ENCODE data around the gene CRCP.

Gene CRCP

DNA sequence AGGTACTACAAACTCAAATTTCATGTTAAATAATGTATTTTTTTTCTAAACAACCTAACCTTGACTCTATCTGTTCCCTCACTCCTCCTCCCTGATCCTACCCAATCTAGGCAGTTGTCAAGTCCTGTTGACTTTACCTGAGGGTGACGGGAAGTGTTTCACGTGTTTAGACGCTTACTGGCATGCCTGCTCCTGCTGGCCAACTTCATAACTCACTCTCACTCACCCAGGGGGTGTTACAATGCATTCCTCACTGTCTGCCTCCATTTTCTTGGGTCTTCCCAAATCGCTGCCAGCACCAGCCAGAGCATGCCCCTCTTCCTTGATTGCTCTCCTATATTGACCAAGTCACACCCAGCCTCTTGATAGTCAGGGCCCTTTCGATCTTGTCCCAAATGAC is 28.3 kb downstream of the CRCP start:
- Histone ChIP-seq H3K27ac (replicated peaks) (no peak overlapping the region), H3K27me3 (ENCODE audit: insufficient read depth, poor library complexity, severe bottlenecking) (no peaks in the 10 kb centered on the region), H3K4me3 (replicated peaks; ENCODE audit: insufficient read depth, low read length) (no peak overlapping the region)
- DNase-seq (ENCODE audit: low read depth in 1 of 2, low spot score in 1 of 2): no peak
- TF ChIP-seq, protein P1, sequence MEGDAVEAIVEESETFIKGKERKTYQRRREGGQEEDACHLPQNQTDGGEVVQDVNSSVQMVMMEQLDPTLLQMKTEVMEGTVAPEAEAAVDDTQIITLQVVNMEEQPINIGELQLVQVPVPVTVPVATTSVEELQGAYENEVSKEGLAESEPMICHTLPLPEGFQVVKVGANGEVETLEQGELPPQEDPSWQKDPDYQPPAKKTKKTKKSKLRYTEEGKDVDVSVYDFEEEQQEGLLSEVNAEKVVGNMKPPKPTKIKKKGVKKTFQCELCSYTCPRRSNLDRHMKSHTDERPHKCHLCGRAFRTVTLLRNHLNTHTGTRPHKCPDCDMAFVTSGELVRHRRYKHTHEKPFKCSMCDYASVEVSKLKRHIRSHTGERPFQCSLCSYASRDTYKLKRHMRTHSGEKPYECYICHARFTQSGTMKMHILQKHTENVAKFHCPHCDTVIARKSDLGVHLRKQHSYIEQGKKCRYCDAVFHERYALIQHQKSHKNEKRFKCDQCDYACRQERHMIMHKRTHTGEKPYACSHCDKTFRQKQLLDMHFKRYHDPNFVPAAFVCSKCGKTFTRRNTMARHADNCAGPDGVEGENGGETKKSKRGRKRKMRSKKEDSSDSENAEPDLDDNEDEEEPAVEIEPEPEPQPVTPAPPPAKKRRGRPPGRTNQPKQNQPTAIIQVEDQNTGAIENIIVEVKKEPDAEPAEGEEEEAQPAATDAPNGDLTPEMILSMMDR (IDR thresholded peaks at IDR 0.05; ENCODE audit: insufficient read depth, low read length): no peak
- TF ChIP-seq POLR2AphosphoS5 (IDR thresholded peaks at IDR 0.05; ENCODE audit: low read depth) (no peak), SPI1 (IDR thresholded peaks at IDR 0.05; ENCODE audit: borderline replicate concordance, low read depth) (no peak), GABPA (IDR thresholded peaks at IDR 0.05; ENCODE audit: low read depth) (no peak)
- TF ChIP-seq, protein P2, sequence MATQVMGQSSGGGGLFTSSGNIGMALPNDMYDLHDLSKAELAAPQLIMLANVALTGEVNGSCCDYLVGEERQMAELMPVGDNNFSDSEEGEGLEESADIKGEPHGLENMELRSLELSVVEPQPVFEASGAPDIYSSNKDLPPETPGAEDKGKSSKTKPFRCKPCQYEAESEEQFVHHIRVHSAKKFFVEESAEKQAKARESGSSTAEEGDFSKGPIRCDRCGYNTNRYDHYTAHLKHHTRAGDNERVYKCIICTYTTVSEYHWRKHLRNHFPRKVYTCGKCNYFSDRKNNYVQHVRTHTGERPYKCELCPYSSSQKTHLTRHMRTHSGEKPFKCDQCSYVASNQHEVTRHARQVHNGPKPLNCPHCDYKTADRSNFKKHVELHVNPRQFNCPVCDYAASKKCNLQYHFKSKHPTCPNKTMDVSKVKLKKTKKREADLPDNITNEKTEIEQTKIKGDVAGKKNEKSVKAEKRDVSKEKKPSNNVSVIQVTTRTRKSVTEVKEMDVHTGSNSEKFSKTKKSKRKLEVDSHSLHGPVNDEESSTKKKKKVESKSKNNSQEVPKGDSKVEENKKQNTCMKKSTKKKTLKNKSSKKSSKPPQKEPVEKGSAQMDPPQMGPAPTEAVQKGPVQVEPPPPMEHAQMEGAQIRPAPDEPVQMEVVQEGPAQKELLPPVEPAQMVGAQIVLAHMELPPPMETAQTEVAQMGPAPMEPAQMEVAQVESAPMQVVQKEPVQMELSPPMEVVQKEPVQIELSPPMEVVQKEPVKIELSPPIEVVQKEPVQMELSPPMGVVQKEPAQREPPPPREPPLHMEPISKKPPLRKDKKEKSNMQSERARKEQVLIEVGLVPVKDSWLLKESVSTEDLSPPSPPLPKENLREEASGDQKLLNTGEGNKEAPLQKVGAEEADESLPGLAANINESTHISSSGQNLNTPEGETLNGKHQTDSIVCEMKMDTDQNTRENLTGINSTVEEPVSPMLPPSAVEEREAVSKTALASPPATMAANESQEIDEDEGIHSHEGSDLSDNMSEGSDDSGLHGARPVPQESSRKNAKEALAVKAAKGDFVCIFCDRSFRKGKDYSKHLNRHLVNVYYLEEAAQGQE (IDR thresholded peaks at IDR 0.05; ENCODE audit: insufficient replicate concordance, low read depth): no peak

DNA sequence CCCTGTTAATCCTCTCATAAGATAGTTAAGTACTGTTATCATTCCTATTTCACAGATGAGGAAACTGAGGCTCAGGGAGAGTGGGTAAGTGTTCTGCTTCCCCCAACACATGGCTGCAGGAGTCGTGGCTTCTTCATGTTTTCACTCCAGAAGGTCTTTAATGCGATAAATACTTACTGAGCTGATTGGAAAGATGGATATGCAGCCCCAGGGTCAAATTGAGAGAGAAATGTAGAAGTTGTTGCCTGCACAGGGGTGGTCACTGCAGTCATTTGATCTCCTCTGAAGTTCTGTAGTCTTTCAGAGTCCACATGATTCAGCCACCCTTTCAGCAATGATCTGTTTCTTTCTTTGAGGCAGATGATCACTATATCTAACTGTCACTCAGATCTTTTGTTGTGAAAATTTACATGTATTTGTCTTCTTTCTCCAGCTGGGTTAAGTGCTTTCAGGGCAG is 29.3 kb downstream of the CRCP start:
- DNase-seq (ENCODE audit: low read depth in 1 of 2, low spot score in 1 of 2): no peak
- TF ChIP-seq POLR2AphosphoS5 (IDR thresholded peaks at IDR 0.05; ENCODE audit: low read depth): no peak
- TF ChIP-seq, protein P1 (IDR thresholded peaks at IDR 0.05; ENCODE audit: insufficient read depth, low read length): no peak
- TF ChIP-seq SPI1 (IDR thresholded peaks at IDR 0.05; ENCODE audit: borderline replicate concordance, low read depth): no peak
- no peak for TF ChIP-seq GABPA (IDR thresholded peaks at IDR 0.05; ENCODE audit: low read depth)
- TF ChIP-seq, protein P2 (IDR thresholded peaks at IDR 0.05; ENCODE audit: insufficient replicate concordance, low read depth): no peak
- Histone ChIP-seq H3K4me3 (replicated peaks; ENCODE audit: insufficient read depth, low read length) (no peak overlapping the region), H3K27me3 (ENCODE audit: insufficient read depth, poor library complexity, severe bottlenecking) (no peaks in the 10 kb centered on the region), H3K27ac (replicated peaks) (no peak overlapping the region)

DNA sequence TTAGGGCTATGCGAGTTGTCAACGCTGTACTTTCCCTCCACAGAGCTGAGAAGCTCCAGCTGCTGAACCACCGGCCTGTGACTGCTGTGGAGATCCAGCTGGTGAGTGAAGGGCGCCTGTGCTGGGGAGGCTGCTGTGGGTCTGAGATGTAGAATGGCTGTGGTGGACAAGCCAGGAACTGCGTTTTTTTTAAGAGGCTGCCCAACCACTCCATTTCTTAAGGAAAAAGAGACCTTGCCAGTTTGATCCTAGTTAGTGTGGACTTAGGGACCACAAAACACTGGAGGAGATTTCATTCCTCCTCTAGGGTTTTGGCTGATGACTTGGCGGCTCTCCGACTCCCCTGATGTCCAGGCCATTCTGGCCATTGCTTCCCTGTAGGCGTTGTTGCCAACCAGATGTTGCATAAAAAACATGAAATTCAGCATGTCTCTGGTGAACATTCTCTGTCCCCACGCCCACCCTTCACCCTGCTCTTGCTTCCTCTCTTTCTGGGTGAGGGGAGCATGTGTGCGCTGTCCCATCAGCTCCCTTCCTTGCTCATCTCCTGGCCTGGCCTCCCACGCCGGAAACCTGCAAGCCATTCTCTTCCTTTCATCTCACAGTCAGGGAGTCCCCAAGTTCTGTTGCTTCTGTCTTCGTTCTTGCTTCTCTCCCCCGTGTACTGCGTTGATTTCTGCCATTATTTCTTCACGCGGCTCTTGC is 30.9 kb downstream of the CRCP start:
- Histone ChIP-seq H3K27me3 (ENCODE audit: insufficient read depth, poor library complexity, severe bottlenecking) (no peaks in the 10 kb centered on the region), H3K27ac (replicated peaks) (no peak overlapping the region), H3K4me3 (replicated peaks; ENCODE audit: insufficient read depth, low read length) (no peak overlapping the region)
- TF ChIP-seq SPI1 (IDR thresholded peaks at IDR 0.05; ENCODE audit: borderline replicate concordance, low read depth): no peak
- TF ChIP-seq, protein P2 (IDR thresholded peaks at IDR 0.05; ENCODE audit: insufficient replicate concordance, low read depth): no peak
- TF ChIP-seq, protein P1 (IDR thresholded peaks at IDR 0.05; ENCODE audit: insufficient read depth, low read length): no peak
- TF ChIP-seq POLR2AphosphoS5 (IDR thresholded peaks at IDR 0.05; ENCODE audit: low read depth): no peak
- no peak for TF ChIP-seq GABPA (IDR thresholded peaks at IDR 0.05; ENCODE audit: low read depth)
- no peak for DNase-seq (ENCODE audit: low read depth in 1 of 2, low spot score in 1 of 2)
